Measurements from ENCODE around the gene ATP8B4.

- no peak for TF ChIP-seq TAF1 (IDR thresholded peaks at IDR 0.05; ENCODE audit: low read depth, low read length)
- no peak for TF ChIP-seq POLR2AphosphoS5 (IDR thresholded peaks at IDR 0.05; ENCODE audit: low read depth, low read length)
- no peak for TF ChIP-seq POLR2A (IDR thresholded peaks at IDR 0.05; ENCODE audit: low read depth, low read length)
Observed at GRCh38 chr15:50135031-50135551, 16.1 kb upstream of the ATP8B4 start.
